ENCODE data around the gene USP16.

- no peak for TF ChIP-seq MAX (IDR thresholded peaks at IDR 0.05; ENCODE audit: low read depth, low read length)
- TF ChIP-seq CTCF (IDR thresholded peaks at IDR 0.05; ENCODE audit: low read depth, low read length), result no peak
- TF ChIP-seq POLR2A (IDR thresholded peaks at IDR 0.05; ENCODE audit: extremely low read depth, insufficient read length), result no peak
Measured at GRCh38 chr21:29007135-29007534, 17.3 kb upstream of the USP16 start.
